HG03097 (cell line): ENCODE measurements around the gene TMEM218.

ENCODE experiments used
- ATAC-seq: cut with Tn5 transposase; IDR thresholded peaks from one replicate; pipeline ENCODE4 v1.9.1; 2021; ENCODE audit not compliant: unreplicated experiment, low FRiP score

TMEM218 gene

DNA sequence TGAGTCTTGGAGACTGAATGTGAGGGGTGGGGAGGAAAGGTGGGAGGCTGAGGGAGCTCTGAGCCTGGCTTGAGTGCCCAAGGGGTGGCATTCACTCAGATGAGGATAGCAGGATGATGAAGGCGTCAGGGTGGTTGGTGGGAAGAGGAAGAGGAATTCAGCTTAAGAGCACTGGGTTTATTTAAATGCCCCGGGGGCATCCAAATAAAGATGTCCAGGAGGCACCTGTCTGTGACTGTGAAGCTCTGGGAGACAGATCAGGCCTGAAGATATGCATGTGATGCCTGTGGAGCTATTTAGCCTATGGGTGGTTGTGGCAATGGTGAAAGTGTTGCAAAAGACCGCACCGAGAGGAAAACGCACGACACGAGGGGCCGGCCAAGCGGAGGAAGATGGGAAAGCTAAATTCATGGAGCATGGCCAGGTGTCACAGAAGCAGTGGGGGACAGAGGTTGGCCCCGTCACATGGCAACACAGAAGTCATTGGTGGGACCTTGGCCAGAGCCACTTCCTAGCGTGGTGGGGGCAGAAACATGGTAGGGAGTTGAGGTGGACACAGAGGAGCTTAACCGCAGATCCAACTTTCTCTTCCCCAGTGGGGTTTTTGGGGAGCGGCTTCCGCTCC lies 32.8 kb downstream of the TMEM218 start:
- ATAC-seq, result no peak

DNA sequence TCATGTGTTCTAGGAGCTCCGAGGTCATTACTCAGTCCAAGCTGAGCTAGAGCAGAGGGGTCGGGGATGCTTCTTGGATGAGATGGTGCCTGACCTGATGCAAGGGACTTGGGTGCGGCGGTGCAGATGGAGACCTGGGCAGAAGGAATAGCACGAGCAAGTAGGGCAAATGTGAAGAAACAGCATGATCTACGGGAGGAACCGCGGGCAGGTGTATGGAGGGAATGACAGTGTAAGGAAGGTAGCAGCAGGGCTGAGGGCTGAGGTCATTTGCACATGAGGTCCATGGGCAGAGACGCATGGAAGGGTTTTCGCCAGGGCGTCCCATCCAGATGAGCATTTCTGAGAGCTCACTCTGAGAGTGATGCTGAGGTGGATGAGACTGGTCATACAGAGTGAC lies 33.4 kb downstream of the TMEM218 start:
- ATAC-seq, result no peak

DNA sequence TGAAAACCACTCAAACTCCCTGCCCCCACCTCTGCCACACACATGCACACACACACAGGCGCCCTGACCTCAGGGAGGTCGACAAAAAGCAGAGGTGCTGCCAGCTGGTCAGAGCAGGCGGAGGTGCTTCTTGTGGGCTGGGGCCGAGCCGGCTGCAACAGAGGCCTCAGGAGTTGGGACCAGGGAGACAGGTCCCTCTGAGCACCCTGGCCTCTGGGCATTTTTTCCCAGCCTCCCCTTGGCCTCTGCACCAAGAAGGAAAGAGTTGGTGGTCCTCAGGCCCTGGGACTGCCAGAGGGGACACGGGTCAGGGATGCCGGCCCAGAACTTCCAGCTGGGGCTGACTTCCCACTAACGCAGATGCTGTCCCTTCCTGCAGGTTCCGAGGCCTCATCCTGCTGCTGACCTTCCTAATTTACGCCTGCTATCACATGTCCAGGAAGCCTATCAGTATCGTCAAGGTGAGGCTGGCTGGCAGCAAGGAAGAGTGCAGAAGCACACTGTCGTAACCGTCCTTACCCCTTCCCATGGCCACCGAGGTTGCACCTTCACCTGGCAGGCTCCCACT lies 35.0 kb downstream of the TMEM218 start:
- ATAC-seq, result no peak

DNA sequence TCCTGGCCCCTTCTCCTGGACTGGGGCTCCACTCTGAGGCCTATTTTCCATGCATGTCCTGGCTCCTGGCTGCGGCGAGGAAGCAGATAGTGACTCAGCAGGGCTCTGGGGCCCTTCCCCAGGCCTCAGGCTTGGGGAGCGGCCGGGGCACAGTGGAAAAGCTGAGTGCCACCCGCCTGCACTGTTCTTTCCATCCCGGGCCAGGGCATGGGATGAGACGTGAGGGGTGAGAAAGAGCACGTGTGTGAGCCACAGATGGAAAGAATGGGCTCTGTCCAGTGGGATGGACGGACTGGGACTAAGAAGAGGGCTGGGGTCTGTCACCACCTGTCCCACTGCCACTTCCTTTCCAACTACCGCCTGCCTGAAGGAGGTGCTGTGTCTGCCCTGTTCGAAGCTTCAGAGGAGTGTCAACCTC lies 35.5 kb downstream of the TMEM218 start:
- no peak for ATAC-seq

DNA sequence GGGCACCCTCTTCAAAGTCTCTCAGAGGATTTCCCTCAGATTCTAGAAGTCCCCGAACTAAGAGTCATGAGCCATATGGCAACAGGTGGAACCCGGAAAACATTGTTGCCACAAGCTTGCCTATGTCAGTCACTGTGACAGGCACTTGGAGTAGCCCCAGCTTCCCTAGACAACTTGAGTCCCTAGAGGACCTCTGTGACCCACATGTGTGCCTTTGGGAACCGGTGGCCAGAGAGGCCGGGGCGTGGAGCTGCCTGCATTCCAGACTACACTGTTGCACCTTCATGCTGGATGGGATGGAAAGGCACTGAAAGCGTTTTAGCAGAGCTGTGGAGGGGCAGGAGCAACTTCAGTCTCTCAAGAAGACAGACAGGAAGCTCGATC lies 36.2 kb downstream of the TMEM218 start:
- no peak for ATAC-seq

DNA sequence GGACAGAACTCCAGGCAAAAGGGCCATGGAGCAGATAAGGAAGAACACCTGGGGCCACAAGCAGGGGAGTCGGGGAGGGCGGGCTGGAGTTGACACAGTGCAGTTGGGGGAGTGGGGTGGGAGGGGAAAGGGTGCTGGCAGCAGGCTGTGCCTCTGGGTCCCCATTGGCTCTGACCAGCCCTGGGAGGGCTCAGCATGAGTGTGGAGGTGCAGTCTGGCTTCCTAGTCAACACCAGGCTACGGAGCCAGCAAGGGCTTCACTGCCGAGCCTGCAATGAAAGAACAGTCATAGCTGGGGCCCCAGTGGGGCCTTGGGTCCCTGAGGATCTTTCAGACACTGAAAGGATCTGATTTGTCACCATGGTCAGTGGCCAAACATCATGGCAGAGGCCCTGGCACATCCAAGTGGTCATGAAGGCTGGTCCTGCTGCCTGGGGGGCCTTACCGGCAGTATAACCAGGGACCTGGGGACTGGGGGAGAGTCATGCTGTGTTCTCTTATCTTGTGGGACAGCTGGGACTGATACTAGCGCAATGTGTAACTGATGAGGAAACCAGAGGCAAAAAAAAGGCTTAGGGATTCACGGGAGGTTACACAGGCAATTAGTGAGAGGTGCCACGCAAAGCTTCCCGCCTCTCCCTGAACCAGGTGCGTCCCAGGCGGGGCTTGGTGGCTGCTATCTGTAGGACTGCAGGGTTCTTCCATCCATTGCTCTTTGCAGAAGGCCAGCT lies 36.8 kb downstream of the TMEM218 start:
- ATAC-seq, result no peak

DNA sequence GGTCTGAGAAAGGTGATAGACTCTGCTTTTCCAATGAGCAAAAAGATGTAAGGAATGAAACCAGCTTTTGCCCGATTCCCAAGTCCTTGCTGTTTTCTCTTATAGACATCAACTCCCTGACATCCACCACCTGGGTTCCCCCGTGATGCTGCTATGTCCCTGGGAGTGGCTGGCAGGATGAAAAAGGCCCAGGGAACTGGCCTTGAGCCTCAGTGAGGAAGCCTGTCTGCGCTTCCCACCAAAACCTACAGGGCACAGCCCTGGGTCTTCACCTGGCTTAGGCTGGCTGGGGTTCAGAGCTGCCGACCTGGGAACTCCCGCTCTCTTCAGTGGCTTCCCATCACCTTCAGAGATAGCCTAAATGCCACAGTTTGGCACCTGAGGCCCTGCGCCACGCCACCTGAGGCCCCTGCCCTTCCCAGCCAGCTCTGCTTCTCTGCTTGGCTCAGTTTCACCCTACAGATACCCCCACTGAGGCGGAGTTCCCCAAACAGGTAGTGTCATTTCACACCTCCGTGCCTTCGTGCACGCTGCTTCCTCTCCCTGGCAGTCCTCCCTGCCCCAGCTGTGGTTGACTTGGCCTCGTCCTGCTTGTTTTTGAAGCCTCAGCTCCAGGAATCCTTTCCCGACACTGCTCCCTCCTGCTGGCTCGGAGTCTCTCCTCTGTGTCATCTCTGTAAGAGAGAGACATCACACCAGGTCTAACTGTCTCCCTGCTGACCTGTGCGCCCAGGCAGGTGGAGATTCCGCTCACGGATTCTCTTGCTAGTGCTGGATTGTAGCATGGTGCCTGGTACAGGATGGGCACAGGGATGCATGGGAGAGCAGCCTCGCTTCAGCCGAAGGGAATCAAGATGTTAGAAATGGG lies 37.6 kb downstream of the TMEM218 start:
- ATAC-seq, result no peak

DNA sequence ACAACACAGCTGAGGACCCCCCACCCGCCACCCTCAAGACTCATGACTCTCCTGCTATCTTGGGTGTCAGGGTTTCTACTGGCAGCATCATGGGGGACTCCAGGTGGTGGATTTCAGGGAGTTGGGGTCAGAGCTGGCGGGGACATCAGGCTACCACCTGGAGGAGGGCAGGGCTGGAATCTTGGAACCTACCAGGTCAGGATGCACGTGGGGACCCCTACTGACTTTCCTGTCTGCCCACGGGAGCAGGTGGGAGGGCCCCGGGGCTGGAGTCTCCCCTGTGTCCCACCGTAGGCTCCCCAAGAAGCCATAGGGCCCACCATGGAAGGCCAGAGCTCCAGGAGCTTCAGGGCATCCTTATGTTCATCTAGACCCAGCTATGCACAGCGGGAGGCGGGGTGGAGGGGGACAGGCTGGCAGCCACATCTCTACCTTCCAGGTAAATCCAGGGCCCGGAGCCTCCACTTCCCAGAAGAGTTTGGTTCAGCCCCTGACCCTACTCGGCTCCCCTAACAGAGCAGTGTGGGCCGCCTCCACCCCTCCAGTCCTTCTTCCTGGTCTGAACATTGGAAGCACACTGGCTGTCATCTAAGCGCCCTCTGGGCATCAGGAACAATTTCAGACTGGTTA lies 38.4 kb downstream of the TMEM218 start:
- ATAC-seq, result no peak

DNA sequence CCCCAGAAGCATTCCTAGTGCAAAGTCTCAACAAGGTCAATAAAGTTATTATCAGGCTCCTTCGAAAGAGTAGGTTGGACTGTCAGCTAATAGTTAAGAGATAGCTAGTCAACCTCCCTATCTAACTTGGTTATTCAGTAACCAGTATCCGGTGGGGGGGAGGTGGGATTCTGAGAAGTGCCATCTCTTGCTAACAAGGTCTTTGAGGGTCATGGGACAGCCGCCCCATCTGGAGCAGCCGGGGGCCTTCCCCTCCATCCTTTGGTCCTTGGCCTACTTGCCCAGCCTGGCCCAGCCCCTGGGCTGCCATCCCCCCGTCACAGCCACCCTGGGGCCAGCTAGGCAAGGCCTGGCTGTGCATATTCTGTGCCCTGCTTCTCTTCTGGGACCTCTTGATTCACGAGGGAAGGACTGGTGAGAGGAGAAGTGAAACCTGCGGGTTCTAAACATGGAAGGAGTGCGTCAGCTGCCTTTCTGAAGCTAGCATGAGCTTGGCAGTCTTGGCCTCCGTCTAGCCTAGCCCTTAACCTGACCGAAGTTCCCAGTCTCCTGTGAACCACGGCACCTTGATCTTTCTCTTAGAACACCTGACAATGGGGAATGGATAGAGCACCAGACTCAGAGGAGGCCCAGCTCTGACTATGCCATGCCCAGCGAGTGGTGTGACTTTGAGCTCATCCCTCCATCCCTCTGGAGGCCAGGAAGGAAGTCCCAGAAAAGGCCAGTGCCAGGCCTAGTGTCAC lies 39.0 kb downstream of the TMEM218 start:
- ATAC-seq, result peak; percentile 77

DNA sequence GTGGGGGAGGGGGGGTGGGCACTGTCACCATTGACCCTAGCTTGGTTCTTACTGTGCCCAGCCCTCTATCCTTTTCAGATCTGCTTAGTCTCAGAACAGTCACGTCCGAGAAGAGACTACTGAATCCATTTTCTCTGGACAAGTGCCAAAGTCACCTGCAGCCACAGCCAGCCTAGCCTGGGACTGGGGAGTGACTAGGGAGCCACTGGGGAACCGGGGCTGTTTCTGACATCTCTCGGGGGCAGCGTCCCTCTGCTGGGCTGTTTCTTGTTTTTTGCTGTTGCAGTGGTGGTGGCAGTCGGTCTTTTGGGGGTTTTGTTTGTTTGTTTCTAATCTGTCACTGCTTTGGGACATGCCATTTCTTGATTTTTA lies 39.6 kb downstream of the TMEM218 start:
- ATAC-seq, result no peak

DNA sequence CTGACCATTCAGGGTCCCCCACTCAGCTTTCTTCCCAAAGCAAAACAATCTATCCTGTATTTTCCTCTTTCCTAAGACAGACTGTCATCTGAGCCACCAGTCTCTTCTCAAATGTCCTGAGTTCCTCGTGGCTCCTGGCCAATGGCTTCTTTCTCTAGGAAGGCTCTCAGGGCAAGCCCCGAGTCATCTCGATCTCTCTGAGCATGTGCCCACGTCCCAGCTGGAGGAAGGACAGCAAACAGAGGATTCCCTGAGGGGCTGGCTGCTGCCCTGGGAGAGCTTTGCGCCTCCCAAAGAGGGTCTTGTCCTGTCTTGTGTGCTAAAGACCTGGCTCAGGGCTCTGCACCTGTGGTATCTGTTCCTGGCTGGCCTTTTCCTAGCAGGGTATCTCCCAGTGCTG lies 40.0 kb downstream of the TMEM218 start:
- no peak for ATAC-seq

DNA sequence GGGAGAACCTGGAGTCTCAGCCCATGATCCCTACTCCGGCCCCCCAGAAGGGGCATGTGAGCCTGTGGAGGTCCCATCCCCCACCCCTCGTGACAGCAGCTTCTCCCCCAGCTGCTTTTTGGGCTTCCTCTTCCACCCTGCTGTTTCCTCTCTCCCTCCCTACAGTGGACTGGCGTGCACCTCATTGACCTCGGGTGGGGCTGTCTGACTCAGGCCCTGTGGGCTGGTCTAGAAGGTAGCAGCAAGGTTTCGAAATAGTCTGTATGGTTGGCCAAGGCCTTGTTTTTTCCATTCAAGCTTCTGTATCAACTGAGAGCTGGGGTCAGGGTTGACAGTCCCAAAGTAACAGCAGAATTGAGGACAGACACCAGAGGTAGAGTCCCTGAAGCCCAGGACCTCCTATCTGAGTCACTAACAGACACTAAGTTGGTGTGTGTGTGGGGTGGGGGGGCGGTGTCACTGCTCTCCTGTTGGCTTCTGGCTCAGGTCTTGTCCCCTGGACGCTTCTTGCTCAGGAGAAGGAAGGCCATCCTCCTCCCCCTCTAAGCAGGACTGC lies 40.6 kb downstream of the TMEM218 start:
- peak; percentile 70 for ATAC-seq

DNA sequence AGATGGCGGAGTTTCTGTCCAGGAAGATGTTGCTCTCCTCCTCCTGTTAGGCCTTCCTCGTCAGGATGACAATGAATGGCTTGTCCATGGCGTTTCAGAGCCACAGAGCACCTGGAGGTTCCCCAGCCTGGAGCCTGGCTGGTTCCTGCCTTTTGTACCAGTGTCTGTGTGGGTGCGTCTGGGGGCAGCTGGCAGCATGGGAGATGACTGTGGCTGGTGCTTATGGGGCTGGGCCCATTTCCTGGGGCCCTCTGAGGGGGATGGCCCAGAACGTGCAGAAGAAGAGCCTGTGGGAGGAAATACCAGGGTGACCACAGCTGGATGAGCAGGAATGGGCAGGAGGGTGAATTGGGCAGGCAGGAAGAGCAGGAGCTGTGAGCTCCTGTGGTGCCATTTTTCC lies 41.6 kb downstream of the TMEM218 start:
- no peak for ATAC-seq

DNA sequence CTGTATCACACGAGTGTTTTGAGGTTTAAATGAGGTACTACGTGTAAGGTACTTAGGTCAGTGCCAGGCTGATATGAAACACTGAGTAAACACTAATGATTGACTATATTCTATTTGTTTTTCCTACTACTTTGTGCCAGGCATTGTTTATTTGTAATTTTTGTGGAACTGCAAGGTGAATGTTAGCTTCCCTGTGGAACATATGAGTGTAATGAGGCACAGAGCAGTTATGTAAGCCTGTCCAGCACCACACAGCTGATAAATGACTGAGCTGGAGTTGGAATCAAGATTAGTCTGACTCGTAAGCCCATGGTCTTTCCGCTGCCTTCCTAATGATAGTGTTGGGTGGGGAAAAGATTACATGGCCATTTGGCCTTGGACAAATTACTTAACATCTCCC lies 42.4 kb downstream of the TMEM218 start:
- no peak for ATAC-seq

DNA sequence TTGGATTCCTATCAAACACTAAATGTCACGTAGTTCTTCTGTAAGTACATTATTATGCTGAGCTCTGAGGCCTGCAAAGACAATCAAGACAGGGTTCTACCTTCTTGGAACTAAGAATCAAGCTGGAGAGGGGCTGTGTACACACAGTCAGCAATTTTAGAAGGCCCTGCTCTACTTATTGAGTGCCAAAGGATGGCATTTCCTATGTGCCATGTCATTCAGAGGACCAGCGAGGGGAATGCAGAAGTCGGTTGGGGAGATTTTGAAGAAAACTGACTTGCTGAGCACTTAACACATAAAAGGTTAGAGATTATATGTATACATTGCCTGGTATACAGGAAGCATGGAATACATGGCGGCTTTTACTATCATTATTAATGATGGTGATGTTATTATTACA lies 43.1 kb downstream of the TMEM218 start:
- ATAC-seq, result no peak

DNA sequence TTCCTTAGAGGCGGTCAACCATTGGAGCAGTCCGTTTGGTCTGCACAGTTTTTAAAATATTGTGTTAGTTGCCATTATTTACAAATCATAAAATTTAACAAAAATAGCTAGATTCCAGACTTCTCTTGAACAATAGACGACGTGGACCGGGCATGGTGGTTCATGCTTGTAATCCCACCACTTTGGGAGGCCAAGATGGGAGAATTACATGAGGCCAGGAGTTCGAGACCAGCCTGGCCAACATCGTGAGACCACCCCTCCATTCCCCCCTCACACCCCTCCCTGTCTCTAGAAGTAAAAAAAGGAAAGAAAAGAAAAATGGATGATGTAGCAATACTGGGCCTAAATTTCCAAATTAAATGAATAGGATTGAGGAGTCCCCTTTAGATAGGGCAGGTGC lies 47.4 kb downstream of the TMEM218 start:
- ATAC-seq, result no peak

DNA sequence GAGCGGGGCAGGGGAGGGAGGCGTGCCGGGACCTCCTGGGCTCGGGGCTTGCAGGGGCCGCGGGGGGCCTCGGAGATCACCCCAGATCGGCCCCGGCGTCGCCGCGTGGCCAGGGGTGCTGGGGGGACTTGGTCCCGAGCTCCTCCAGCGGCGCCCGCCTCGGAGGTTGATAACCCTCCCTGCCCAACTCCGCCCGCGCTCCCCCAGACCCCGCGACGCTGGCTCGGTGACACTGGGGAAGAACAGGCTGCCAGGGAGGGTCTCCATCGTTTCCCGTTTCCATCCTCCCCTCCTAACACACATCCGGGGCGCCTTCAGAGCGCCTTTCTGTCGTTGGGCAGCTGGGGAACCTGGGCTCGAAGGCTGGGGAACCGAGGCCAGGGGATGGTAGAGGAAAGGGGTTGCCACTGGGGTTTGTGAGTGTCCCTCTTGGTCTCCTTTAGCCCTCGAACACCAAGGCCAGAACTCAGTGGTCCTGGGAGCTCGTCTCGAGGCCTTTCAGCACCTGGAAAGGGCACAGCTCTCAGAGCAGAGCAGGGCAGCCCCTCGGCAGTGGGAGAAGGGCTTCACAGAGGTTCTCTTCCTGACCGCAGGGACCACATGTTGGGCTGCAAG lies 47.9 kb downstream of the TMEM218 start:
- peak; percentile 22 for ATAC-seq

DNA sequence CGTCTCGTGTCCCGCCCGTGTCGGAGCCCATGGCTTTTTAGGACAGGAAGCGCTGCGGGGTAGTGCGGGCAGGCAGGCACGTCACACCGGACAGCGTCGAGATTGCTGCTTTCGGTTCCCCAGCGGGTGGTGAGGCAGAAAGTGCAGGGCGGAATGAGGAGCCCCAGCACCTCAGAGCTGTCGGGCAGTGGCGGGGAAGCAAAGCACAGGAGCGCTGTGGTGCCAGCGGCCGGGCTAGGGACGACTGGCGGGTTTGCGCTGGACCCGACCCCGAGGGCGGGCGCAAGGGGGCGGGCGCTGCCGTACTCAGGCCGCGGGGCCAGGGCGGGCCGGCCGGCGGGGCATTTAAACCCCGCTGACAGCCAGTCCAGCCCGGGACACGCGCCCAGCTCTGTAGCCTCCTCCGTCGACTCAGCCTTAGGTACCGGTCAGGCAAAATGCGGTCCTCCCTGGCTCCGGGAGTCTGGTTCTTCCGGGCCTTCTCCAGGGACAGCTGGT lies 48.4 kb downstream of the TMEM218 start, which contains the start of gene SLC37A2:
TSS of gene SLC37A2 (plus strand) at position 375 of the 498 bp plus-strand sequence. CDS start at position 438, 63 bp downstream.
- ATAC-seq, result peak; percentile 87
